ENCODE data around the gene LCTL.

DNA sequence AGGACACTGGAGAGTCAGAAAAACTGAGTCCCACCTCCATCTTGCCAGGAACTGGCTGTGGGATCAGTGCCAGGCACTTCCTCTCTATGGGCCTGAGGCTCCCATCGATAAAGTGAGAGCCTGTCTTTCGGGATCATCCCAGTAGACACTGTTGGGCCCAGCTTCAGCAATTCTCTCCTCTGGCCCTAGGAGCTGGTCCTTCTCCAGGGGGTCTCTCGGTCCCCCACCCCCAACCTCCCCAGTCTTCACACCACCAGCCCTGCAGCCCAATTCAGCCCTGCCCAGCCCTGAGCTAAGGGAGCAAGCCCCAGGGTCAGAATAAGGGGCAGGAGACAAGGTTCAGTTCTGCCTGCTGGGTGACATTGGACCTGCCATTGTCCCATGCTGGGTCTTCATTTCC, 4.5 kb upstream of the LCTL start:
- TF ChIP-seq, protein P1, sequence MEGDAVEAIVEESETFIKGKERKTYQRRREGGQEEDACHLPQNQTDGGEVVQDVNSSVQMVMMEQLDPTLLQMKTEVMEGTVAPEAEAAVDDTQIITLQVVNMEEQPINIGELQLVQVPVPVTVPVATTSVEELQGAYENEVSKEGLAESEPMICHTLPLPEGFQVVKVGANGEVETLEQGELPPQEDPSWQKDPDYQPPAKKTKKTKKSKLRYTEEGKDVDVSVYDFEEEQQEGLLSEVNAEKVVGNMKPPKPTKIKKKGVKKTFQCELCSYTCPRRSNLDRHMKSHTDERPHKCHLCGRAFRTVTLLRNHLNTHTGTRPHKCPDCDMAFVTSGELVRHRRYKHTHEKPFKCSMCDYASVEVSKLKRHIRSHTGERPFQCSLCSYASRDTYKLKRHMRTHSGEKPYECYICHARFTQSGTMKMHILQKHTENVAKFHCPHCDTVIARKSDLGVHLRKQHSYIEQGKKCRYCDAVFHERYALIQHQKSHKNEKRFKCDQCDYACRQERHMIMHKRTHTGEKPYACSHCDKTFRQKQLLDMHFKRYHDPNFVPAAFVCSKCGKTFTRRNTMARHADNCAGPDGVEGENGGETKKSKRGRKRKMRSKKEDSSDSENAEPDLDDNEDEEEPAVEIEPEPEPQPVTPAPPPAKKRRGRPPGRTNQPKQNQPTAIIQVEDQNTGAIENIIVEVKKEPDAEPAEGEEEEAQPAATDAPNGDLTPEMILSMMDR (IDR thresholded peaks at IDR 0.05; ENCODE audit: low read depth, low read length, poor library complexity, severe bottlenecking) = no peak
- TF ChIP-seq EZH2phosphoT487 (IDR thresholded peaks at IDR 0.05; ENCODE audit: borderline replicate concordance, low read length) = no peak

All from DOHH2 (cell line).